GM12891 (cell line): ENCODE measurements around the gene ADD1.

Source experiments
- PAX5 ChIP-seq: IDR thresholded peaks from 2 replicates; pipeline ENCODE4 v1.6.1; 2011; ENCODE audit warnings: low read length, moderate library complexity, mild to moderate bottlenecking; ENCODE audit not compliant: insufficient read depth, severe bottlenecking
- POLR2A ChIP-seq: IDR thresholded peaks from 2 replicates; pipeline ENCODE4 v1.6.1; 2011; ENCODE audit warnings: low read depth, low read length, control low read depth
- POLR2AphosphoS5 ChIP-seq: IDR thresholded peaks from 2 replicates; pipeline ENCODE4 v1.6.1; 2011; ENCODE audit warnings: low read depth, low read length, control low read depth
- POU2F2 ChIP-seq: IDR thresholded peaks from 2 replicates; pipeline ENCODE4 v1.6.1; 2011; ENCODE audit warnings: low read depth, mild to moderate bottlenecking, control low read depth, low read length, moderate library complexity
- TAF1 ChIP-seq: IDR thresholded peaks from 2 replicates; pipeline ENCODE4 v1.6.1; 2011; ENCODE audit warnings: low read depth, low read length, control low read depth

GRCh38 chr4:2827874-2828751 is 15.5 kb upstream of the ADD1 start:
- TF ChIP-seq POLR2A = no peak
- no peak for TF ChIP-seq POLR2AphosphoS5
- no peak for TF ChIP-seq POU2F2
- TF ChIP-seq TAF1 = no peak
- TF ChIP-seq PAX5 = no peak
